ENCODE measurements around the gene CAMTA1.
A peak's percentile ranks its signal among the peaks of the same experiment; 100 is the strongest.

CAMTA1 gene

GRCh38 chr1:6880951-6881690, 95.9 kb downstream of the CAMTA1 start:
- DNase-seq, result no peak

GRCh38 chr1:6882414-6882813, 97.2 kb downstream of the CAMTA1 start:
- no peak for DNase-seq

DNA sequence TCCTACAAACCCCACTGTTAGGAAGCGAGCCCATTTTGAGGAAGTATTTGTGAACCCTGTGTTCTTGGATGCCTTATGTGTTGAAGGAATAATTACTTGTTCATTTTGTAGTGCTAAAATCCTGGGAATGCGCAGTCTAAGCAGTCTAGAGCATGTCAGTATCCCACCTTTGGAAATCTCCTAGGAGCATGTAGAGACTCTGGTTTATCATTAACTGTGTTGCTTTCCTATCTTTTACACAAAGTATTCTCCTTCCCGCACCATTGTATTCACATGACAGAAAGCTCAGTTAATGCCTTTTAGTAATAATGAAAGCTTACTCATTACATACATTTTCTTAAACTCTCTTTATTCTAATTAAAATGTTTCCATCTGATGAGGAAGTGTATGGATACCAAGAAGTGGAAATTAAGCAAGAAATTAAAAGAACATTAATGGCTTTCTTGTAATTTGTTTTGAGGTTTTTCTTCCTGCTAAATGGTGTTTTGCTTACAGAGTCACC, 99.4 kb downstream of the CAMTA1 start:
- DNase-seq, result no peak

DNA sequence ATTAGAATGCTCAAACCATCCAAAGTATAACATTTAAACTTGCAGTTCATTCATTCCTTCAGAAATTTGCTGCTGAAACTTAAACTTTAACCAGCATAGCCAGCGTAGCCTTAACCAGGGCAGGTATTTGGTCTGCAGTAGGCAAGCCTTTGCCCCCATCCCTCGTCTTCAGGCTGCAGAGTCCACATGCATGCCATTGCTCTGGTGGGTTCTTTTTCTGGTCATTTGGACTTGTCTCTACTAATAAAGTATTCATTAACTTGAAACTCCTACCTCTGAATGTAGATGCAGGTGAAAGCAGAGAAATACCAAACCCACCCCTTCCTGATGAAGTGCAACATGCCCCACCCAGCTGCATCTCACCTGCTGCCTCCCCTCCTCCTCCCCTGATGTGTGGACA, 100.2 kb downstream of the CAMTA1 start:
- no peak for DNase-seq

- no peak for DNase-seq
Observed at GRCh38 chr1:6886523-6886922, 101.3 kb downstream of the CAMTA1 start.

- peak; percentile 41 for DNase-seq
Observed at GRCh38 chr1:6888268-6888667, 103.0 kb downstream of the CAMTA1 start.

- DNase-seq, result no peak
Observed at GRCh38 chr1:6888870-6889269, 103.6 kb downstream of the CAMTA1 start.

DNA sequence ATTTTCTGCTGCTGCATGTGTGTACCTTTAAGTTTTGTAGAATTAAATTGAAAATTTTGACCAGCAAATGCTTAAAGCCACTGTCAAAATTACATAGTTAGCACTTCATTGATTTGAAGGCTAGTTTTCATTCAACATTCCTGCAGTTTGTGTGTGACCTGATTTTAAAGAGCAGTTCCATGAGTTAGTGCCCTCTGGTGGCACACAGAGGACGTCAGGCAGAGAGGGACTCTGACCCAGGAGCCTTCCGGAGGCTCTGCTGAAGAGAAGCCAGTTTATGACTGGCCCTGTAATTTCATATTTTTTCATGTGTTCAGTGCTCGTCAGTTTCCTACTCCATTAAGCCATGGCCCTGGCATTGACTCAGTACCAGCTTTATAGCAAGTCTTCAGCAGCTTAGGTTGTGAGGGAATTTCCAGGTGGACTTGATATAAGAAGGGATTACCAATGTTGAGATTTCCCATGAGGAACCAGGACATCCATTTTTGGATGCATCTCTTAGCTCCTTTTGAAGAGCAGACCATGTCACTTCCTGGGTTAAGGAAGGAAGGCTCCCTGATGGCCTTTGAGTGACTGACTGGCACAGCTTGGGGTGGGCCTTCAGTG, 104.7 kb downstream of the CAMTA1 start:
- DNase-seq, result peak; percentile 65

- DNase-seq, result no peak
Observed at GRCh38 chr1:6890686-6891085, 105.4 kb downstream of the CAMTA1 start.

GRCh38 chr1:6891781-6892579, 106.7 kb downstream of the CAMTA1 start:
- DNase-seq, result peak; percentile 30

DNA sequence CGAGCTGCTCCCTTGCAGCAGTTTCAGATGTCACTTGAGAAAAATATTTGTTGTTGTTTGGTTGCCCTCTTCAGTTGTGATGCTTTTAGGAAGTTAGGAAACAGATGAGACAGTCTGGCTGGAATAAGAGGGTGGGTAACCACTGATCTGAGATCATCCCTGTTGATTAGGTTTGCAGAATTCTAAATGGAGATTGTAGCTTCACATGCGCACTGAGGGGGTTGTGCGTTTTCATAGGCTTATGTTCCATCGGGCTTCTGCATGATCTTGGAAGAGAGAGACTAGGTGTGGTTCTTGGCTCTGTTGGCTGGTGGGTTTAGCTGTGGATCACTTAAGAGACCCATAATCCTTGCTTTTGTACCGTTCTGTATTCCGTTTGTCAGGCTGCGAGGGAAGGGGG, 108.1 kb downstream of the CAMTA1 start:
- no peak for DNase-seq

DNA sequence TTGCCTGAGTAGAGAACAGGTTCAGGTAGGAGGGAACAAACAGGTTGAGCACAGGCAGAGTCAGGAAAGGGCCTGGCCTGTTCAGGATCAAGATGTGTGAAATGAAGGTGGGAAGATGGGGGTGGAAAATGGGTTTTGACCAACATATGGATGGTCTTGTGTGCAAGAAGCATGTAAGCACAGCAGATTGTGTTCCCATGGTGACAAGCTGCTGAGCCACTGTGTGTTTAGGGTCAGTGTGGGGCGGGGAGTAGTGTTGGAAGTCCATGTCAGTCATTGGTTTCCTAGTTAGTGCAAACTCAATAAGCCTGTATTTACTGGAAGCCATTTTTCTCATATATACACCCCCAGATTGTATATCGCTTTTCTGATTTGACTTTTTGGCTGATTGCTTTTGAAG, 111.9 kb downstream of the CAMTA1 start:
- no peak for DNase-seq

GRCh38 chr1:6898974-6899539, 113.8 kb downstream of the CAMTA1 start:
- DNase-seq, result peak; percentile 10

GRCh38 chr1:6899621-6900020, 114.4 kb downstream of the CAMTA1 start:
- no peak for DNase-seq

GRCh38 chr1:6902153-6902552, 116.9 kb downstream of the CAMTA1 start:
- no peak for DNase-seq

GRCh38 chr1:6904476-6905170, 119.4 kb downstream of the CAMTA1 start:
- DNase-seq, result no peak

GRCh38 chr1:6905331-6905730, 120.1 kb downstream of the CAMTA1 start:
- DNase-seq, result no peak

DNA sequence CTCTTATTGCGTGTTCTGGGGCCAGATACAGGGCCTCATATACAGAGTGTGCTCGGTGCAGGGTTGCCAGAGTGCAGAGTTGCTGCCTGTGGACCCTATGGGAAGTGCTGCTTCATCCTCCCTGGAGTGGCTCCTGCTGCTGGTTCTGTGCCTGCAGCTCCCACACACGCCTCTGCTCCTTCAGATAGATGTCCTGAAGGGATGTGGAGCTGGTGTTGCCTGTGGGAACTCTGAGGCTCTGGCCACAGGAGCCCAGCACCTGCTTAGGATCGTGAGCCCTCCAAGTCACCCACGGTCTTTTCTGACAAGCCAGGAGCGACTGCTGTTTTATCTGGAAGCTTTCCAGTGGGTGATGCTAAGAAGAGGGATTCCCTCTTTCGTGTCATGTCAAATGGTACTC, 120.5 kb downstream of the CAMTA1 start:
- no peak for DNase-seq

GRCh38 chr1:6906783-6907182, 121.5 kb downstream of the CAMTA1 start:
- DNase-seq, result no peak

- no peak for DNase-seq
Observed at GRCh38 chr1:6907201-6907600, 121.9 kb downstream of the CAMTA1 start.

DNA sequence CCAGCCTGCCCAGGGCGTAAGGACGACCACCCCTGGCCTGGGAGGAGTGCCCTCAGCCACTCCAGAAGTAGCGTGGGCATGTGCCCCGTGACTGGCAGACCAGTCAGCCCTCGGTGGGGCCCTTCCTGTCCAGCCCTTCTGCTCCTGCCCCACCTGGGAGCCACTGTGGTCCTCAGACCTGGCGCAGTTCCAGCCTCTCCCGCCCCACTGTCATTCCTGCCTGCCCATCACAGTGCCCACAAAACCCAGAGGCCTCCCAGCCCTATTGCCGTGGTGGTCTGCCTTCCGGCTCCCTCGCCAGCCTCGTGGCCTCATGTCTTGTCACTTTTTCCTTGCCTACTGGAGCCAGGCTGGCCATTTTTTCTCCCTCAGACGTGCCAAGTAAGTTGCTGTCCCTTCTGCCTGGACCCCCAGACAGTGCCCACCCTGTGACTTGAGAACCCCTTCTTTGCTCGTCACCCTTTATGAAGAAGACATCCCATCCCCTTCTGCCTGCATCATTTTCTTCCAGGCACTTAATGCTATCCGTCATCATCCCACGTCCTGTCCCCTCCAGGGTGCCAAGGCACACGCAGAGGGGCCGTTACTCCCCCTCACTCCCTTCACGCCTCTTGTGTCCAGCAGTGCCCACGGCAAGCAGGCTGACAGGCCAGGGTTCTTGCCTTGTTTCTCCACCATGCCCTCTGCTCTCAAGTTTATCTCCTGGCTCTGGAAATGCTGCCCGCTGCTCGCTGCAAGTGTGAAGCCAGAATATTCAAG, 122.6 kb downstream of the CAMTA1 start:
- DNase-seq, result no peak

DNA sequence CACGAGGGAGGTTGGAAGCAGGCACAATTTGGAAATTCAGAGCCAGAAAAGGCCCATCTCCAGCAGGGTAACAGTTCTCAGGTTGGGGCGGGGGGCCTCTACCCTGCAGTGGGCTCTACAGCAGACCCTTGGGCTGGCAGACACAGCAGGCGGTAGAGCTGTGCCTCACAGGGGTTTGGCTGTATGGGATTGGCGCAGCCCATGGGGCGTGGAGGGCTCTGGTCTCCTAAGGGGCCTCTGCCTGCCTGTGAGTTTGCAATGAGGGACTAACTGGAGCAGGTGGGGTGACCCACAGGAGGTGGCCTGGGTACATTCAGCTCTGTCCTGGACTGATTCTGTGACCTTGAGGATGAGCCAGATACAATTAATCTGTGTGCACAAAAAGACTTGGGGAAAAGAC, 124.1 kb downstream of the CAMTA1 start:
- no peak for DNase-seq

Data from EL (cell line).